H9 (cell line): ENCODE measurements around the gene GRIK3. TPM values are rescaled to one million over a fixed set of nuclear protein-coding genes. Genes with fewer than 3 reads are reported as not detected.

ENCODE experiments used
- DNase-seq: peaks from one replicate; pipeline ENCODE4 v3.0.0-alpha.2; 2017
- H2AFZ ChIP-seq: one replicate; pipeline ENCODE4 v1.6.1; 2013; ENCODE audit warnings: mild to moderate bottlenecking, low read length, control low read depth, moderate library complexity
- H2AK5ac ChIP-seq: 2 replicates; pipeline ENCODE4 v1.6.1; 2013; ENCODE audit warnings: low read length, control low read depth, mixed read lengths; ENCODE audit not compliant: insufficient read length
- H2BK120ac ChIP-seq: one replicate; pipeline ENCODE4 v1.6.1; 2013; ENCODE audit warnings: low read depth, mild to moderate bottlenecking, low read length, control low read depth, inconsistent platforms; ENCODE audit not compliant: poor library complexity, severe bottlenecking
- H2BK12ac ChIP-seq: 2 replicates; pipeline ENCODE4 v1.6.1; 2013; ENCODE audit warnings: low read length, control low read depth, mixed read lengths, low read depth; ENCODE audit not compliant: insufficient read length
- H2BK15ac ChIP-seq: 2 replicates; pipeline ENCODE4 v1.6.1; 2013; ENCODE audit warnings: low read depth, low read length, control low read depth
- H2BK20ac ChIP-seq: one replicate; pipeline ENCODE4 v1.6.1; 2013; ENCODE audit warnings: low read depth, mild to moderate bottlenecking, low read length, control low read depth, inconsistent platforms; ENCODE audit not compliant: poor library complexity, severe bottlenecking
- H2BK5ac ChIP-seq: 2 replicates; pipeline ENCODE4 v1.6.1; 2013; ENCODE audit warnings: low read length, control low read depth, mixed read lengths; ENCODE audit not compliant: insufficient read length
- H3K14ac ChIP-seq: 2 replicates; pipeline ENCODE4 v1.6.1; 2013; ENCODE audit warnings: low read length, control low read depth; ENCODE audit not compliant: insufficient read depth
- H3K18ac ChIP-seq: 2 replicates; pipeline ENCODE4 v1.6.1; 2013; ENCODE audit warnings: low read depth, mild to moderate bottlenecking, mixed read lengths, low read length, control low read depth; ENCODE audit not compliant: insufficient read length
- H3K23ac ChIP-seq: 2 replicates; pipeline ENCODE4 v1.6.1; 2013; ENCODE audit warnings: low read length, control low read depth, mixed read lengths, low read depth; ENCODE audit not compliant: insufficient read length
- H3K23me2 ChIP-seq: 2 replicates; pipeline ENCODE4 v1.6.1; 2013; ENCODE audit warnings: low read depth, mild to moderate bottlenecking, mixed read lengths, low read length, control low read depth; ENCODE audit not compliant: insufficient read length, poor library complexity, severe bottlenecking
- H3K27ac ChIP-seq: 2 replicates; pipeline ENCODE4 v1.5.1; 2013; ENCODE audit warnings: low read length, control low read depth, mixed read lengths, low read depth; ENCODE audit not compliant: insufficient read length
- H3K27me3 ChIP-seq: 2 replicates; pipeline ENCODE4 v1.6.1; 2013; ENCODE audit warnings: low read length, control low read depth, inconsistent platforms; ENCODE audit not compliant: insufficient read depth
- H3K4ac ChIP-seq: 2 replicates; pipeline ENCODE4 v1.6.1; 2013; ENCODE audit warnings: low read depth, mild to moderate bottlenecking, control low read depth, inconsistent platforms, low read length, moderate library complexity
- H3K4me1 ChIP-seq: 2 replicates; pipeline ENCODE4 v1.6.1; 2013; ENCODE audit warnings: low read length, control low read depth, inconsistent platforms; ENCODE audit not compliant: insufficient read depth
- H3K4me2 ChIP-seq: 2 replicates; pipeline ENCODE4 v1.6.1; 2013; ENCODE audit warnings: low read length, control low read depth, mixed read lengths; ENCODE audit not compliant: insufficient read length, insufficient read depth
- H3K56ac ChIP-seq: 2 replicates; pipeline ENCODE4 v1.6.1; 2013; ENCODE audit warnings: low read depth, mild to moderate bottlenecking, mixed read lengths, low read length, control low read depth; ENCODE audit not compliant: insufficient read length
- H3K79me1 ChIP-seq: 2 replicates; pipeline ENCODE4 v1.6.1; 2013; ENCODE audit warnings: low read depth, mild to moderate bottlenecking, moderate library complexity, low read length, control low read depth, inconsistent platforms; ENCODE audit not compliant: insufficient read depth, poor library complexity, severe bottlenecking
- H3K79me2 ChIP-seq: 2 replicates; pipeline ENCODE4 v1.6.1; 2013; ENCODE audit warnings: low read length, control low read depth, inconsistent platforms; ENCODE audit not compliant: insufficient read depth
- H3K9ac ChIP-seq: 2 replicates; pipeline ENCODE4 v1.6.1; 2013; ENCODE audit warnings: low read length, control low read depth, mixed read lengths; ENCODE audit not compliant: insufficient read length; ENCODE audit errors: extremely low read depth
- H3K9me3 ChIP-seq: one replicate; pipeline ENCODE4 v1.6.1; 2013; ENCODE audit warnings: low read depth, low read length, inconsistent platforms; ENCODE audit not compliant: control insufficient read depth
- H3T11ph ChIP-seq: one replicate; pipeline ENCODE4 v1.6.1; 2013; ENCODE audit warnings: mild to moderate bottlenecking, low read length, control low read depth, inconsistent platforms
- H4K20me1 ChIP-seq: one replicate; pipeline ENCODE4 v1.6.1; 2013; ENCODE audit not compliant: control insufficient read depth, insufficient read length, insufficient read depth
- H4K5ac ChIP-seq: 2 replicates; pipeline ENCODE4 v1.6.1; 2013; ENCODE audit warnings: low read depth, mild to moderate bottlenecking, mixed read lengths, low read length, control low read depth; ENCODE audit not compliant: insufficient read length
- H4K8ac ChIP-seq: replicated peaks from 2 replicates; pipeline ENCODE4 v1.6.1; 2013; ENCODE audit warnings: low read length, control low read depth, mixed read lengths, low read depth; ENCODE audit not compliant: insufficient read length
- H4K91ac ChIP-seq: 2 replicates; pipeline ENCODE4 v1.6.1; 2013; ENCODE audit warnings: low read depth, mild to moderate bottlenecking, moderate library complexity, mixed read lengths, low read length, control low read depth; ENCODE audit not compliant: insufficient read length
- H3K27ac Mint-ChIP-seq, 3 experiments: 2 replicates in 2 of 3; 3 replicates in 1 of 3; pipeline ENCODE4 v1.8.0; 2020 to 2021; ENCODE audit warnings: mixed read lengths in 3 of 3, mild to moderate bottlenecking in 1 of 3, moderate library complexity in 1 of 3
- H3K27me3 Mint-ChIP-seq: 2 replicates; pipeline ENCODE4 v1.8.0; 2021; ENCODE audit warnings: low read depth, mild to moderate bottlenecking, moderate library complexity, mixed read lengths
- H3K36me3 Mint-ChIP-seq, 3 experiments: 2 replicates in 2 of 3; 3 replicates in 1 of 3; pipeline ENCODE4 v1.8.0; 2020 to 2021; ENCODE audit warnings: low read depth in 3 of 3, mixed read lengths in 3 of 3; ENCODE audit not compliant: insufficient read depth in 1 of 3
- H3K4me1 Mint-ChIP-seq, 2 experiments: 2 replicates each; pipeline ENCODE4 v1.8.0; 2020; ENCODE audit warnings: mixed read lengths in 2 of 2
- H3K4me3 Mint-ChIP-seq, 2 experiments: 2 replicates in 1 of 2; 3 replicates in 1 of 2; pipeline ENCODE4 v1.8.0; 2020 to 2021; ENCODE audit warnings: mild to moderate bottlenecking in 2 of 2, mixed read lengths in 2 of 2, moderate library complexity in 1 of 2
- H3K9me3 Mint-ChIP-seq, 2 experiments: 2 replicates in 1 of 2; 3 replicates in 1 of 2; pipeline ENCODE4 v1.8.0; 2020; ENCODE audit warnings: mild to moderate bottlenecking in 2 of 2, mixed read lengths in 2 of 2, moderate library complexity in 1 of 2
- WGBS: extraction: QIAGEN DNeasy Blood & Tissue Kit; methylation state at CpG from one replicate; pipeline ENCODE4 v1.1.7; 2013; ENCODE audit warnings: missing lambda C conversion rate, low lambda C conversion rate, mixed read lengths; ENCODE audit not compliant: insufficient read length; ENCODE audit errors: extremely low coverage; 5-methylcytosine and 5-hydroxymethylcytosine counted together
- total RNA-seq: library from RNA; stranded (reverse); gene quantifications from 2 replicates; pipeline ENCODE4 v1.2.1, GENCODE V29; 2021
- TF ChIP-seq, protein P1 (sequence below): fragments of 200-600 bp; sonication (generic); conservative IDR thresholded peaks from 3 replicates; pipeline ENCODE4 v1.8.0; 2021; ENCODE audit warnings: antibody characterized with exemption, mild to moderate bottlenecking

GRIK3 gene
- total RNA-seq, 1 experiment from 2014 or later = 1.7 TPM

DNA sequence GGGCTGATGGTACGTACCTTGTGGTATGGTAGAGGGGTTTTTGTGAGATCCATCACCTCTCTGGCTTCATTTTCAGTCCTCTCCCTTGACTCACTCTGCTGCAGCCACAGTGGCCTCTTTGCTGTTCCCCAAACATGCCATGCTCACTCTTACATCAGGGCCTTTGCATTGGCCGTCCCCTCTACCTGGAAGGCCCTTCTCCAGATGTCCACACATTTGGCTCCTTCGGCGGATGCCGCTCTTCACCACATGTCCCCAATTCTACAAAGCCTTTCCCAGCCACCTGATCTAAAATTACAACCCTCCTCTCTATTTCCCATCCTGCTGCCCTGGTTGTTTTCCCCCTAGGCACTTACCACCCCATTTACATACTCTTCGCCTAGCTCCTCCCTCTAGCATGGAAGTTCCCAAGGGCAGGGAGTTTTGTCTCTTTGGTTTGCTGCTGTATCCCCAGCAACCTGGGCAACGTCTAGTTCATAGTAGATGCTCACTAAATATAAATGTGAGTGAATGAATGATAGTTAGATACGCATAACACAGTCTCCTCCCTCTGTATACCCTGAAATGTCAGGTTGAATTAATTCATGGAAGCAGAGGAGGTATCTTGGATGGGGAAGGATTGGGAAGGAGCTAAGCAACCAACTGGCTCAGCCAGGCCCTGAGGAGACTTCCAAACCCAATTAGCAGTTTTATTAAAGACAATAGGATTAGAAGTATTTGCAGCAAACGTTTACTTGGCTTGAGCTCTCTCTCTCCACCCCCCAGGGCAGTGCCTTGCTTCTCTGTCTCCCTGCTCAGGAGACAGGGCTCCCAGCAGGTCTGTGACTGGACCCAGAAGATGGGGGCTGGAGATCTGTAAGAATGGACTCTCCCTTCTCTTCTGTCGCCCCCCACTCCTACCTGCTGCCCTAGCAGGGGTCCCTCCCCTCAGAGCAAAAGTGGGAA lies 264.2 kb downstream of the GRIK3 start:
- Histone ChIP-seq H2BK5ac (no peak overlapping the region), H2BK120ac (no peak overlapping the region), H4K8ac (no peak overlapping the region), H3K9ac (no peak overlapping the region), H3K27me3 (no peaks in the 10 kb centered on the region), H3K4me2 (no peak overlapping the region), H2AFZ (no peak overlapping the region), H3K23ac (no peak overlapping the region), H3T11ph (no peak overlapping the region), H3K23me2 (no peaks in the 10 kb centered on the region), H4K5ac (no peak overlapping the region), H3K79me2 (no peaks in the 10 kb centered on the region), H3K56ac (no peak overlapping the region), H3K18ac (no peak overlapping the region), H3K14ac (no peak overlapping the region), H4K20me1 (no peaks in the 10 kb centered on the region), H2BK20ac (no peak overlapping the region), H2BK12ac (no peak overlapping the region), H2BK15ac (no peak overlapping the region), H3K9me3 (no peaks in the 10 kb centered on the region), H4K91ac (no peak overlapping the region), H3K27ac (no peak overlapping the region), H2AK5ac (no peak overlapping the region), H3K4me1 (peaks cover 22% of the 10 kb centered on the region; the same call in 1 of the 2 replicates), H3K4ac (no peak overlapping the region), H3K79me1 (no peaks in the 10 kb centered on the region)
- no peak for DNase-seq
- Mint-ChIP-seq H3K9me3 (peaks cover 0 to 3% of the 10 kb centered on the region in 2 experiments; a peak in 2 of 5 replicates), H3K36me3 (no peaks in the 10 kb centered on the region), H3K27me3 (peaks cover 22% of the 10 kb centered on the region), H3K4me3 (peak overlapping the region; percentile 52 to 74; a peak in 3 of 5 replicates), H3K27ac (peak overlapping the region; percentile 94 to 97 (median 96); a peak in 6 of 7 replicates), H3K4me1 (peaks cover 60 to 69% of the 10 kb centered on the region in 2 experiments)
- TF ChIP-seq, protein P1, sequence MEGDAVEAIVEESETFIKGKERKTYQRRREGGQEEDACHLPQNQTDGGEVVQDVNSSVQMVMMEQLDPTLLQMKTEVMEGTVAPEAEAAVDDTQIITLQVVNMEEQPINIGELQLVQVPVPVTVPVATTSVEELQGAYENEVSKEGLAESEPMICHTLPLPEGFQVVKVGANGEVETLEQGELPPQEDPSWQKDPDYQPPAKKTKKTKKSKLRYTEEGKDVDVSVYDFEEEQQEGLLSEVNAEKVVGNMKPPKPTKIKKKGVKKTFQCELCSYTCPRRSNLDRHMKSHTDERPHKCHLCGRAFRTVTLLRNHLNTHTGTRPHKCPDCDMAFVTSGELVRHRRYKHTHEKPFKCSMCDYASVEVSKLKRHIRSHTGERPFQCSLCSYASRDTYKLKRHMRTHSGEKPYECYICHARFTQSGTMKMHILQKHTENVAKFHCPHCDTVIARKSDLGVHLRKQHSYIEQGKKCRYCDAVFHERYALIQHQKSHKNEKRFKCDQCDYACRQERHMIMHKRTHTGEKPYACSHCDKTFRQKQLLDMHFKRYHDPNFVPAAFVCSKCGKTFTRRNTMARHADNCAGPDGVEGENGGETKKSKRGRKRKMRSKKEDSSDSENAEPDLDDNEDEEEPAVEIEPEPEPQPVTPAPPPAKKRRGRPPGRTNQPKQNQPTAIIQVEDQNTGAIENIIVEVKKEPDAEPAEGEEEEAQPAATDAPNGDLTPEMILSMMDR = no peak
- no CpG with 5 or more reads among the region's 10 CpGs for WGBS
